HUES48 (cell line): Measurements from ENCODE around the gene CR1.
"Not testable (repeated sequence)": the region's sequence is repeated elsewhere in the genome, so short reads cannot be mapped to it uniquely, and the experiment has no call there.

Experiments used
- H3K27ac ChIP-seq: one replicate; pipeline ENCODE4 v1.7.0; 2013; ENCODE audit warnings: low read depth, low read length, inconsistent platforms
- H3K27me3 ChIP-seq: 2 replicates; pipeline ENCODE4 v1.6.1; 2013; ENCODE audit warnings: mild to moderate bottlenecking, low read length; ENCODE audit not compliant: control insufficient read depth, insufficient read depth
- H3K36me3 ChIP-seq: 2 replicates; pipeline ENCODE4 v1.6.1; 2013; ENCODE audit warnings: low read length; ENCODE audit not compliant: control insufficient read depth, insufficient read depth
- H3K4me1 ChIP-seq: 2 replicates; pipeline ENCODE4 v1.6.1; 2013; ENCODE audit warnings: mild to moderate bottlenecking, low read length; ENCODE audit not compliant: control insufficient read depth, insufficient read depth
- H3K4me3 ChIP-seq: 2 replicates; pipeline ENCODE4 v1.5.1; 2013; ENCODE audit warnings: mild to moderate bottlenecking, low read depth, low read length
- H3K9ac ChIP-seq: 2 replicates; pipeline ENCODE4 v1.6.1; 2013; ENCODE audit warnings: mild to moderate bottlenecking, low read depth, low read length, moderate library complexity
- H3K9me3 ChIP-seq: 2 replicates; pipeline ENCODE4 v1.6.1; 2013; ENCODE audit warnings: low read length; ENCODE audit not compliant: control insufficient read depth, insufficient read depth

The CR1 gene

DNA sequence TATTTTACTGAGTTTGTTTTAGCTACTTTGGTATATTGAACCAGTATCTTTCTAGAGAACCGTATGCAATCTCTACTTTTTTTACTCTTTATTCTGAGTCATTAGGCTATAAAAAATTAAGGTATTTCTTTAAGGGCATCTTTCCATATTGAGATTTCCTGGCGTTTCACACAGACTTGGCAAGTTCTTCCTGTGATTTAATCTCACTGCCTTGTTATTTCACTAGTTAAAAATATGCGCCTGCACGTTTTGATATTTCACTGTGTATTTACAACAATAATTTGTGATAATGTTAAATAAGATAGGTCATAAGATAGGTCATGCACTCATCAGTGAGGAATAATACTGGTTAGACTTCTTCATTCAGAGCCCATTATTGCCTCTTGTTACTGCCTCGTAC is 132.8 kb downstream of the CR1 start:
- H3K4me3 ChIP-seq: no peak overlapping the region
- peaks cover 33% of the 10 kb centered on the region for H3K4me1 ChIP-seq
- no peaks in the 10 kb centered on the region for H3K36me3 ChIP-seq
- H3K27me3 ChIP-seq: no peaks in the 10 kb centered on the region
- peaks cover 7% of the 10 kb centered on the region; the same call in 1 of the 2 replicates for H3K9me3 ChIP-seq
- H3K9ac ChIP-seq: no peak overlapping the region
- no peak overlapping the region for H3K27ac ChIP-seq

DNA sequence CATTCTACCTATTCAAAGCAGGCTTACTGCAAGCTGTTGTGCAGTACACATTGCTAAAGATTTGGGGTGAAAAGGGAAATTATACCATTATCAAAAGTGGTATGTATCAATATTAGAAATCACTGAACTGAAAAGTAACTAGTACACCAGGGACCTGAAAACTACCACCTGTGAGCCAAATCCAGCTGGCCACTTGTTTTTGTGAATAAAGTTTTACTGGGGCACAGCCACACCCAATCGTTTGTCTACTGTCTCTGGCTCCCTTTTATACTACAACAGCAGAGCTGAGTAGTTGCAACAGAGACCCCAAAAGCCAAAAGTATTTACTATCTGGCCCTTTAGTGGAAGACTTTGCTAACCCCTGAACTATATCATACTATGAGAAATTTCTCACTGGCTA is 135.2 kb downstream of the CR1 start:
- Histone ChIP-seq H3K27ac (no peak overlapping the region), H3K4me1 (peaks cover 53% of the 10 kb centered on the region)

DNA sequence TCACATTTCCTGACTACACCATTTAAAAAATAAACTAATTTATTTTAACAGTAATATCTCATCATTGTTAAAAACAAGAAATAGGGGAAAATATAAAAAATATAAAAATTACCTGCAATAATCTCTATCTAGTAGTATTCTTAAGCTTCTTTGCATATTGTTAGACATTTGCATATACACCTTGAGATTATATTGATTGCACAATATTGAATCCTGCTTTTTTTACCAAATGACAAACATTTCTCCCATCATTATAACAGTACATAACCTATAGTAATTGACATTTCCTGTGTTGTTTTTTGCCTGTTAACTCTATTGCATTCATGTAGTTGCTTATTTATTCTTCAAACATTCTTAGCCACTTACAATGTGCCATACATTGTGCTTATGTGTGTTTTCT is 137.3 kb downstream of the CR1 start:
- Histone ChIP-seq H3K4me3 (peak overlapping the region; percentile 25), H3K27ac (peak overlapping the region; percentile 86)

More for the DNA sequence above, 135.2 kb downstream of the CR1 start:
- Histone ChIP-seq H3K9me3 (0 out of 2 replicates have a peak, but pooled peaks cover 2% of the 10 kb centered on the region), H3K9ac (0 out of 2 replicates have a peak overlapping the region, but pooled peaks have one; percentile 1), H3K4me3 (no peak overlapping the region), H3K27me3 (no peaks in the 10 kb centered on the region), H3K36me3 (no peaks in the 10 kb centered on the region)

DNA sequence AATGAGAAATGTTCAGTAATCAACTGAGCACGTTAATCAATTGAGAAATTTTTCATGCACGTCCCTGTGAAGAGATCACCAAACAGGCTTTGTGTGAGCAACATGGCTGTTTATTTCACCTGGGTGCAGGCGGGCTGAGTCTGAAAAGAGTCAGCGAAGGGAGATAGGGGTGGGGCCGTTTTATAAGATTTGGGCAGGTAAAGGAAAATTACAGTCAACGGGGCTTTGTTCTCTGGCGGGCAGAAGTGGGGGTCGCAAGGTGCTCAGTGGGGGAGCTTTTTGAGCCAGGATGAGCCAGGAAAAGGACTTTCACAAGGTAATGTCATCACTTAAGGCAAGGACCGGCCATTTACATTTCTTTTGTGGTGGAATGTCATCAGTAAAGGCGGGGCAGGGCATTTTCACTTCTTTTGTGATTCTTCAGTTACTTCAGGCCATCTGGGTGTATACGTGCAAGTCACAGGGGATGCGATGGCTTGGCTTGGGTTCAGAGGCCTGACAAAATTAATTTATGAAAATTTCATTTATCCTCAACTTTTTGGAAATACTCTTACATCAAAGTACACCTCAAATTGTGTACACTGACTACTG is 137.8 kb downstream of the CR1 start:
- H3K4me3 ChIP-seq: peak overlapping the region; percentile 25
- H3K36me3 ChIP-seq, H3K9me3 ChIP-seq, H3K27me3 ChIP-seq: not testable (repeated sequence)
- peak overlapping the region; percentile 86 for H3K27ac ChIP-seq
- peak overlapping the region; percentile 81 for H3K9ac ChIP-seq
- H3K4me1 ChIP-seq: peaks cover 54% of the 10 kb centered on the region

More for the DNA sequence above, 137.3 kb downstream of the CR1 start:
- Histone ChIP-seq H3K4me1 (peaks cover 53% of the 10 kb centered on the region), H3K9me3 (no peaks in the 10 kb centered on the region), H3K27me3 (no peaks in the 10 kb centered on the region), H3K36me3 (no peaks in the 10 kb centered on the region), H3K9ac (peak overlapping the region; percentile 81)

DNA sequence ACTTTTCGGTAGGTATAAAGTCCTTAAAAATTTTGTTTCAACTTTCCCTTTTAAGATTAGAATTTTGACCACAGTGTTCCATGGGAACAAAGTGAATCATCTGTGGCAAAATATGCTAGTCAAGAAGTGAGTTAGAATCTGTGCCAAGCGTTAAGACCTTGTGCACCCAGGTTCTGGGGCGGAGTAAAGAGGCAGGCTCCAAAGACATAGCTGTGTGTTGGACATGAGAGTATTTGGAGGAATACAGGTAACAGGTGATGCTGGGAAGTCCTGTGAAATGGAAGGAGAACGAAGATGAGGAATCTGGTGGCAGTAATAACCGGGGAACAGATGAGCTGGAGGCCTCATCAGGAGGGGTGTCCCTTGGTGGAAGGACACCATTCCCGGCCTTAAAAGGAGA is 138.3 kb downstream of the CR1 start:
- Histone ChIP-seq H3K27ac (peak overlapping the region; percentile 84), H3K4me1 (peaks cover 59% of the 10 kb centered on the region), H3K9ac (peak overlapping the region; percentile 41; the same call in 1 of the 2 replicates)
- H3K36me3 ChIP-seq, H3K9me3 ChIP-seq, H3K4me3 ChIP-seq, H3K27me3 ChIP-seq: not testable (repeated sequence)

DNA sequence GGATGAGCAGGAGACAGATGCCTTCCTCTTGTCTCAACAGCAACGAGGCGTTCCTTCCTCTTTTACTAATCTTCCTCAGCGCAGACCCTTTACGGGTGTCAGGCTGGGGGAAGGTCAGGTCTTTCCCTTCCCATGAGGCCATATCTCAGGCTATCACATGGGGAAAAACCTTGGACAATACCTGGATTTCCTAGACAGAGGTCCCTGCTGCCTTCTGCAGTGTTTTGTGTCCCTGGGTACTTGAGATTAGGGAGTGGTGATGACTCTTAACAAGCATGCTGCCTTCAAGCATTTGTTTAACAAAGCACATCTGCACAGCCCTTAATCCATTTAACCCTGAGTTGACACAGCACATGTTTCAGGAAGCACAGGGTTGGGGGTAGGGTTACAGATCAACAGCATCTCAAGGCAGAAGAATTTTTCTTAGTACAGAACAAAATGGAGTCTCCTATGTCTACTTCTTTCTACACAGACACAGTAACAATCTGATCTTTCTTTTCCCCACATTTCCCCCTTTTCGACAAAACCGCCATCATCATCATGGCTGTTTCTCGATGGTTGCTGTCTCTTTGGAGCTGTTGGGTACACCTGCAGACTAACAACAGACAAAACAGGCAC is 139.7 kb downstream of the CR1 start:
- not testable (repeated sequence) for H3K36me3 ChIP-seq, H3K9me3 ChIP-seq, H3K27me3 ChIP-seq
- Histone ChIP-seq H3K27ac (peak overlapping the region; percentile 84), H3K9ac (peak overlapping the region; percentile 63; the same call in 1 of the 2 replicates), H3K4me3 (peak overlapping the region; percentile 33), H3K4me1 (peaks cover 52% of the 10 kb centered on the region)

DNA sequence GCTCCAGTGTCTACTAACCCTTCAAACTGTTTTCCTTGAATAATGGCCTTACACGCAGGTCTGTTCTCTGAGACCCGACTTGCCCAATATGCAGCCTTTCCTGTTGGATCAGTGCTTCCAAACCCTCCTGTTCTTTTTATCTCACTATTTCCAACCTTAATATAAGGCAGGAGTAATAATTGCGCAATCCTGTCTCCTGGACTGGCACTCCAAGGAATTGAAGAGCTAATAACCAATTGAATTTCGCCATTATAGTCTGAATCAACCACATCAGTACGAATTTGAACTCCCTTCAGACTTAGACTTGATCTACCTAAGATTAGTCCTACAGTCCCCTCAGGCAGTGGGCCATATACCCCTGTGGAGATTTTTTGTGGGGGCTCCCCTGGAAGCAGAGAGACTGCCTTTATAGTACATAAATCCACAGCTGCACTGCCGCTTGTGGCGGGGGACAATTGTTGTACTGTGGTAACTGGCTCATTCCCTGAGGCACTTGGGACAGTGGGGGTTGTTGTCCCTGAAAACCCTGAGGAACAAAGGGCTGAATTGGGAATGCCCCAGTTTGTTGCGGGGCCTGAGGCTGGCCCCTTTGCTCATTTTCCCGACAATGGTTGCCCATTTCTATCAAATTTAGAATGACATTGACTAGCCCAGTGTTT is 142.7 kb downstream of the CR1 start:
- H3K27ac ChIP-seq, H3K9ac ChIP-seq, H3K9me3 ChIP-seq, H3K36me3 ChIP-seq, H3K27me3 ChIP-seq, H3K4me3 ChIP-seq: not testable (repeated sequence)
- peaks cover 30% of the 10 kb centered on the region for H3K4me1 ChIP-seq

DNA sequence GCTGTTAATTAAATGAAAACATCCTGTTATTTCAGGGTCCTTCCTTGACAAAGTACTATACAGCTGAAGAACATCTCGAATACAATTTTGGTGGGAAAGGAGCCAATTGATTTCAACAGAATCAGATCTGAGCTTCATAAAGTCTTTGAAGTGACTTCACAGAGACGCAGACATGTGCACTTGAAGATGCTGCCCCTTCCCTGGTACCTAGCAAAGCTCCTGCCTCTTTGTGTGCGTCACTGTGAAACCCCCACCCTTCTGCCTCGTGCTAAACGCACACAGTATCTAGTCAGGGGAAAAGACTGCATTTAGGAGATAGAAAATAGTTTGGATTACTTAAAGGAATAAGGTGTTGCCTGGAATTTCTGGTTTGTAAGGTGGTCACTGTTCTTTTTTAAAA is 143.4 kb downstream of the CR1 start:
- not testable (repeated sequence) for H3K36me3 ChIP-seq, H3K4me3 ChIP-seq, H3K27ac ChIP-seq, H3K9ac ChIP-seq, H3K27me3 ChIP-seq, H3K9me3 ChIP-seq
- H3K4me1 ChIP-seq: peaks cover 28% of the 10 kb centered on the region

DNA sequence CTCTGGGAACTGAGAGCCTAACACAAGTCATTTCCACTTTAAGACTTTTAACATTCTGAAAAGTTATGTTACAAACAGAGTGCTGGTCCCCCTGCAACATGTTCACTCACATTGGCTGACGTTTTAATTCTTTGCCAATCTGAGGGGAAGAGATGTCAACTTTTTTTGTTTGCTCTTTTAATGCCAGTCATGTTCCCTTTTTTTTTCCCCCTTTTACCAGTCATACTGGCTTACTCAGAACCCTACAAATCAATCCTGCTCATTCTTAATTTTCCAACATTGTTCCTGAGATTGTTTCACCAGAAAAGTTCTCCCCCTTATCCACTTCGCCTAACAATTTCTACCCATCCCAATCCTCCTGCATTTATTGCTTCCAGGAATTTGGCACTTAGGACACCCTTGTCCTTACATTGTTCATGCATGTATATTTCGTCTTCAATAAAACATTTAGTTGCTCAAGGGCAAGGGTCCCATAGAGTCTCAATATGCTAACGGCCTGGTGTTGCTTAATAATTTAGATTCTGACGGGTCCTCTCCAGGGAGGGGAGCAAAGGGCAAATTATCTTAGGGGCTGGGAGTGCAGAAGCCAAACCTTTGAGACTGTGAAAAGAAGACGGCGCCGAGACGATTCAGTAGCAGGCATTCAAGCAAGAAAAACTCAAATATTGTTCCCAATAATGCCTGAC is 148.4 kb downstream of the CR1 start:
- H3K9ac ChIP-seq: no peak overlapping the region
- peak overlapping the region; percentile 85 for H3K4me3 ChIP-seq
- H3K4me1 ChIP-seq: peaks cover 39% of the 10 kb centered on the region

DNA sequence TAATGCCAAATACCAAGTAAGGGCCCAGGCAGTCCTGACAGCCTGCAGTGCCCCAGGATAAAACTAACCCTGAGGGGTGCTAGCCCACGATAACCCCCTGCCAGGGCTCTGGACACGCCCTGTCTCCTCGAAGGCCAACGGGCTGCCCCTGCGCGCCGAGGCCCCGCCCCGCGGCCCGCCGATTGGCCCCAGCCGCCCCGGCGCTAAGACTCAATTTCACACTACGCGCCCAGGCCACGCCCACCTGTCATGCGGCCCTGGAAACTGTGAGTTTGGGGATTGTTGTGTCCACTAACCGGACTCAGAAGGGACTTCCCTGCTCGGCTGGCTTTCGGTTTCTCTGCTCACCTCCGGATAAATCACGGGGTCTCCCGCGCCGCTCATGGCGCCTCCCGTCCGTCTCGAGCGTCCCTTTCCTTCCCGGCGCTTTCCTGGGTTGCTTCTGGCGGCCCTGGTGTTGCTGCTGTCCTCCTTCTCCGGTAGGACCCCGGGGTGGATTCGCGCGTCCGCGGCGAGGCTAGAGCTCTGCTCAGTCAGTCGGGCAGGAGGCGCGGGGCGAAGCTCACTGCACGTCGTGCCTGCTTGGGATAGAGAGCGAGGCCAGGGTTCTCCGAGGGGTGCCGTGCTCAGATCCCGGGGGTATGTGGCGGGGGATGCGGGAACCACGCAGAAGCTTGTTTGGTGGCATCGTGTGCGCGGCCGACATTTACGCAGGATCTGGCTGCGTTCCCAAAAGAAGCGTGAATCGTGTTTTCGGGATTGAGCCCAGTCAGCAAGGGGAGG is 149.1 kb downstream of the CR1 start, which contains the start of gene CR1L:
CR1L (plus strand) TSS at position 282 of the 783 bp plus-strand sequence; CDS start at position 383, 101 bp downstream.
- Histone ChIP-seq H3K4me3 (peak within 1 kb of the TSS; percentile 85), H3K36me3 (no peaks in the 10 kb centered on the region), H3K9me3 (no peaks in the 10 kb centered on the region), H3K27me3 (peaks cover 15% of the 10 kb centered on the region), H3K27ac (no peak within 1 kb of the TSS), H3K9ac (no peak within 1 kb of the TSS), H3K4me1 (peaks cover 45% of the 10 kb centered on the region)

More for the DNA sequence above, 148.4 kb downstream of the CR1 start:
- Histone ChIP-seq H3K27me3 (peaks cover 15% of the 10 kb centered on the region), H3K27ac (no peak overlapping the region), H3K36me3 (no peaks in the 10 kb centered on the region), H3K9me3 (no peaks in the 10 kb centered on the region)
